Large intestine (tissue), 3 donors: ENCODE data around the gene NAA25. TPM values are rescaled to one million over a fixed set of nuclear protein-coding genes. Genes with fewer than 3 reads are reported as not detected.
"Not testable (repeated sequence)": the region's sequence is repeated elsewhere in the genome, so short reads cannot be mapped to it uniquely, and the experiment has no call there.

ENCODE experiments used
- DNase-seq, 2 donors: peaks; one replicate each; pipeline versions ENCODE4 v3.0.0 to v3.0.0-alpha.2; 2013
- H3K27ac ChIP-seq: one replicate; pipeline ENCODE4 v1.5.1; 2013; ENCODE audit warnings: low read length
- H3K27me3 ChIP-seq: 2 replicates; pipeline ENCODE4 v1.6.1; 2013; ENCODE audit warnings: low read length; ENCODE audit not compliant: control insufficient read depth, insufficient read depth
- H3K36me3 ChIP-seq: 2 replicates; pipeline ENCODE4 v1.6.1; 2013; ENCODE audit warnings: low read length; ENCODE audit not compliant: control insufficient read depth, insufficient read depth
- H3K4me1 ChIP-seq: one replicate; pipeline ENCODE4 v1.6.1; 2013; ENCODE audit warnings: low read length; ENCODE audit not compliant: control insufficient read depth, insufficient read depth
- H3K4me3 ChIP-seq: one replicate; pipeline ENCODE4 v1.5.1; 2013; ENCODE audit warnings: low read length
- H3K9me3 ChIP-seq: one replicate; pipeline ENCODE4 v1.6.1; 2013; ENCODE audit warnings: mild to moderate bottlenecking, low read depth, low read length, moderate library complexity; ENCODE audit not compliant: control insufficient read depth
- WGBS: methylation state at CpG from one replicate; pipeline ENCODE4 v1.1.5; 2013; ENCODE audit warnings: low lambda C conversion rate; ENCODE audit not compliant: insufficient coverage; 5-methylcytosine and 5-hydroxymethylcytosine counted together
- polyA plus RNA-seq: library from polyadenylated mRNA; unstranded; fragments of 120-200 nt; gene quantifications from one replicate; pipeline ENCODE4 v1.2.1, GENCODE V29; 2013

Gene NAA25
- polyA plus RNA-seq, 1 donor: 19.4 TPM

- H3K4me1 ChIP-seq, H3K4me3 ChIP-seq, H3K27me3 ChIP-seq, DNase-seq, H3K9me3 ChIP-seq, H3K27ac ChIP-seq: not testable (repeated sequence)
- WGBS: no CpG with 5 or more reads among the region's 19 CpGs
- H3K36me3 ChIP-seq: peaks cover 25% of the 10 kb centered on the region
These were observed 5.8 kb downstream of the NAA25 start for GRCh38 chr12:112102746-112103145.

GRCh38 chr12:112102127-112102526 lies 6.5 kb downstream of the NAA25 start:
- H3K9me3 ChIP-seq: no peaks in the 10 kb centered on the region
- H3K36me3 ChIP-seq: peaks cover 25% of the 10 kb centered on the region
- H3K27ac ChIP-seq: no peak overlapping the region
- H3K27me3 ChIP-seq: no peaks in the 10 kb centered on the region
- DNase-seq: no peak
- H3K4me1 ChIP-seq: peaks cover 4% of the 10 kb centered on the region
- no CpG with 5 or more reads among the region's 4 CpGs for WGBS
- H3K4me3 ChIP-seq: no peak overlapping the region

DNA sequence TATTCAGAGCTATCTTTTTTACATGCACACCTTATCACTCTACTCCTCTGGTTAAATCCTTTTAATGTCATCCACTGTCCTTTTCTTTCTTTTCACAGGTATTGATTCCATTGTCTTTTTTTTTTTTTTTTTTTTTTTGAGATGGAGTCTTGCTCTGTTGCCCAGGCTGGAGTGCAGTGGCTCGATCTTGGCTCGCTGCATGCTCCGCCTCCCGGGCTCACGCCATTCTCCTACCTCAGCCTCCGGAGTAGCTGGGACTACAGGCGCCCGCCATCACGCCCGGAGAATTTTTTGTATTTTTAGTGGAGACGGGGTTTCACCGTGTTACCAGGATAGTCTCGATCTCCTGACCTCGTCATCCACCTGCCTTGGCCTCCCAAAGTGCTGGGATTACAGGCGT lies 8.1 kb downstream of the NAA25 start:
- not testable (repeated sequence) for H3K4me1 ChIP-seq, H3K27me3 ChIP-seq, H3K4me3 ChIP-seq, H3K9me3 ChIP-seq, DNase-seq, H3K27ac ChIP-seq
- WGBS: no CpG with 5 or more reads among the region's 15 CpGs
- H3K36me3 ChIP-seq: peaks cover 23% of the 10 kb centered on the region

DNA sequence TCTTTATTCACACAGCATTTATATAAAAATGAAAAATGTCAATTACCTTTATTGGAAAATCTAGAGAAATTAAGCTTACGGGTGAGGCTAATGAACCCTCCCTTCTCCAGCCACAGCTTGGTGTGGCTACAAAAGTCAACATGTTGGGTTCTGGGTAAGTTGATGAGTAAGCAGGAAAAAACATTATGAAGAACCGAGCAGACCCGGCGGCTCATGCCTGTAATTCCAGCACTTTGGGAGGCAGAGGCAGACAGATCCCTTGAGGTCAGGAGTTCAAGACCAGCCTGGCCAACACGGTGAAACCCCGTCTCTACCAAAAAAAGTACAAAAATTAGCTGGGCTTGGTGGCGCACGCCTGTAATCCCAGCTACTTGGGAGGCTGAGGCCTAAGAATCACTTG lies 10.9 kb downstream of the NAA25 start:
- WGBS: no CpG with 5 or more reads among the region's 8 CpGs
- no peak for DNase-seq
- Histone ChIP-seq H3K4me1 (no peaks in the 10 kb centered on the region), H3K27me3 (no peaks in the 10 kb centered on the region), H3K36me3 (peaks cover 23% of the 10 kb centered on the region), H3K9me3 (no peaks in the 10 kb centered on the region), H3K27ac (no peak overlapping the region), H3K4me3 (no peak overlapping the region)

GRCh38 chr12:112096667-112097066 lies 11.9 kb downstream of the NAA25 start:
- Histone ChIP-seq H3K4me1 (no peaks in the 10 kb centered on the region), H3K27me3 (no peaks in the 10 kb centered on the region), H3K9me3 (no peaks in the 10 kb centered on the region), H3K36me3 (peaks cover 28% of the 10 kb centered on the region), H3K4me3 (no peak overlapping the region), H3K27ac (peak overlapping the region; percentile 24)
- peak in 1 of 2 donors; percentile 19 for DNase-seq
- no CpG with 5 or more reads among the region's 2 CpGs for WGBS

DNA sequence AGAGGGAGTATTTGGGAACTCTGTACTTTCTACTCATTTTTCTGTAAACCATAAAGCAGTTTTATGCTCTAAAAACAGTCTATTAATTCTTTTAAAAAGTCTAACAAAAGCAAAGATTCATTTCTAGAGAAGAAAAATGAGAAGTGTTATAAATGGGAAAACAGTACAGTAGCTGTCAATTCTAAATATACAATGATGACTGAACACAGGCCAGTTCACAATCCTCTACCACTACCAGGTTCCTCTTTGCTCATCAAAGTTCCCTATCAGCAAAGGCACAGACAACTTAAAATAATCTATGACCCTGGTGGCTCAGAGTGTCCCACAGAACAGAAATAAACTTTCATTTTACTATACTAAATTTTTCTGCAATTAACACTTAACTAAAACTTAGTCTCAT lies 12.5 kb downstream of the NAA25 start:
- Histone ChIP-seq H3K27me3 (no peaks in the 10 kb centered on the region), H3K27ac (peak overlapping the region; percentile 28), H3K9me3 (no peaks in the 10 kb centered on the region), H3K36me3 (peaks cover 29% of the 10 kb centered on the region), H3K4me1 (no peaks in the 10 kb centered on the region), H3K4me3 (no peak overlapping the region)
- no peak for DNase-seq

DNA sequence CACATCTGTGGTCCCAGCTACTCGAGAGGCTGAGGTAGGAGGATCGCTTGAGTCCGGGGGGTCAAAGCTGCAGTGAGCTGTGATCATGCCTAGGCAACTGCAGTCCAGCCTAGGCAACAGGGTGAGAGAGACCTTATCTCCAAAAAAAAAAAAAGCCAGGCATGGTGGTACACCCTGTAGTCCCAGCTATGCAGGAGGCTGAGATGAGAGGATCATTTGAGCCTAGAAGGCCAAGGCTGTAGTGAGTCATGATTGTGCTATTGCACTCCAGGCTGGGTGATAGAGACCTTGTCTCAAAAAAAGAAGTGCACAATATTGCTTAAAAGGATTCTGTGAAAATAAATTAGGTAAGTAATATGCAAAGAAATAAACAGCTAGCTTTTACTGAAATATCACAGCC lies 17.0 kb downstream of the NAA25 start:
- Histone ChIP-seq H3K4me1 (no peaks in the 10 kb centered on the region), H3K27me3 (no peaks in the 10 kb centered on the region), H3K9me3 (no peaks in the 10 kb centered on the region), H3K27ac (no peak overlapping the region), H3K36me3 (peaks cover 32% of the 10 kb centered on the region), H3K4me3 (no peak overlapping the region)
- no peak for DNase-seq
- no CpG with 5 or more reads among the region's 3 CpGs for WGBS

GRCh38 chr12:112087851-112088250 lies 20.7 kb downstream of the NAA25 start:
- Histone ChIP-seq H3K36me3 (peaks cover 44% of the 10 kb centered on the region), H3K4me1 (no peaks in the 10 kb centered on the region), H3K27me3 (no peaks in the 10 kb centered on the region), H3K9me3 (no peaks in the 10 kb centered on the region), H3K27ac (no peak overlapping the region), H3K4me3 (no peak overlapping the region)
- WGBS: no CpG with 5 or more reads among the region's 1 CpG
- no peak for DNase-seq

GRCh38 chr12:112087055-112087850 lies 21.3 kb downstream of the NAA25 start:
- H3K27ac ChIP-seq: no peak overlapping the region
- H3K4me1 ChIP-seq: no peaks in the 10 kb centered on the region
- H3K27me3 ChIP-seq: no peaks in the 10 kb centered on the region
- no peak for DNase-seq
- H3K4me3 ChIP-seq: no peak overlapping the region
- no peaks in the 10 kb centered on the region for H3K9me3 ChIP-seq
- peaks cover 43% of the 10 kb centered on the region for H3K36me3 ChIP-seq
- WGBS: 100% methylated on average over 1 of the region's 2 CpGs

DNA sequence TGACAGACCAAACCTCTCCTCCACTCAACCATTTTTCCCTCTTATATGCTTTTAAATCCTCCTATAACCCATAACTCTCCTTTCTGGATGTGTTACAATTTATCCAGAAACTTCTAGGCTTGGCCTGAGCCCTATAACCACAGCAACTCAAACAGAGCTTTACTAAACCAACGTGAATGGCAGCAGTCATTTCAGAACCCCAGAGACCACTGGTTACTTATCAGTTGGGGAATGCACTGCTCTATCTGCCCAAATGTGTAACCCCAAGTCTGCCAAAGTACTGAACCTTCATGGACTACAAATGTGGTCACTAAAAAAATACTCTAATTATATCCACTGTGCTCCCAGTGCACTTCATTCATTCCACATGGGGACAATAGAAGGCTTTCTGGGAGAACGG lies 42.0 kb downstream of the NAA25 start:
- Histone ChIP-seq H3K9me3 (no peaks in the 10 kb centered on the region), H3K36me3 (peaks cover 75% of the 10 kb centered on the region), H3K27ac (no peak overlapping the region), H3K4me1 (no peaks in the 10 kb centered on the region), H3K27me3 (no peaks in the 10 kb centered on the region), H3K4me3 (no peak overlapping the region)
- no CpG with 5 or more reads among the region's 2 CpGs for WGBS
- DNase-seq: no peak

GRCh38 chr12:112063273-112063672 lies 45.3 kb downstream of the NAA25 start:
- H3K27me3 ChIP-seq: no peaks in the 10 kb centered on the region
- WGBS: no CpG with 5 or more reads among the region's 2 CpGs
- H3K27ac ChIP-seq: no peak overlapping the region
- no peaks in the 10 kb centered on the region for H3K9me3 ChIP-seq
- no peak for DNase-seq
- no peak overlapping the region for H3K4me3 ChIP-seq
- H3K36me3 ChIP-seq: peaks cover 65% of the 10 kb centered on the region
- H3K4me1 ChIP-seq: no peaks in the 10 kb centered on the region
